C4-2B (cell line): ENCODE measurements around the gene FCN1.

Experiments
- ZFX ChIP-seq: fragments of 450-650 bp; IDR thresholded peaks from 2 replicates; pipeline ENCODE4 v1.6.1; 2017
- TF ChIP-seq, protein P1 (sequence below): fragments of 450-650 bp; conservative IDR thresholded peaks from 2 replicates; pipeline ENCODE4 v1.5.1; 2017; ENCODE audit warnings: mild to moderate bottlenecking

- TF ChIP-seq, protein P1, sequence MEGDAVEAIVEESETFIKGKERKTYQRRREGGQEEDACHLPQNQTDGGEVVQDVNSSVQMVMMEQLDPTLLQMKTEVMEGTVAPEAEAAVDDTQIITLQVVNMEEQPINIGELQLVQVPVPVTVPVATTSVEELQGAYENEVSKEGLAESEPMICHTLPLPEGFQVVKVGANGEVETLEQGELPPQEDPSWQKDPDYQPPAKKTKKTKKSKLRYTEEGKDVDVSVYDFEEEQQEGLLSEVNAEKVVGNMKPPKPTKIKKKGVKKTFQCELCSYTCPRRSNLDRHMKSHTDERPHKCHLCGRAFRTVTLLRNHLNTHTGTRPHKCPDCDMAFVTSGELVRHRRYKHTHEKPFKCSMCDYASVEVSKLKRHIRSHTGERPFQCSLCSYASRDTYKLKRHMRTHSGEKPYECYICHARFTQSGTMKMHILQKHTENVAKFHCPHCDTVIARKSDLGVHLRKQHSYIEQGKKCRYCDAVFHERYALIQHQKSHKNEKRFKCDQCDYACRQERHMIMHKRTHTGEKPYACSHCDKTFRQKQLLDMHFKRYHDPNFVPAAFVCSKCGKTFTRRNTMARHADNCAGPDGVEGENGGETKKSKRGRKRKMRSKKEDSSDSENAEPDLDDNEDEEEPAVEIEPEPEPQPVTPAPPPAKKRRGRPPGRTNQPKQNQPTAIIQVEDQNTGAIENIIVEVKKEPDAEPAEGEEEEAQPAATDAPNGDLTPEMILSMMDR: no peak
- TF ChIP-seq ZFX: no peak
Observed at GRCh38 chr9:134863306-134863902, 54.3 kb downstream of the FCN1 start.
